ENCODE results near the gene TMEM108.

TMEM108 gene

GRCh38 chr3:133119176-133119575 lies 81.0 kb downstream of the TMEM108 start (continued):
- TF ChIP-seq OVOL3 (tag by site-specific recombination; IDR thresholded peaks at IDR 0.05): no peak
- no peak for TF ChIP-seq ZNF548 (tag by site-specific recombination; IDR thresholded peaks at IDR 0.05)
- no peak for TF ChIP-seq ZNF423 (tag by site-specific recombination; IDR thresholded peaks at IDR 0.05)
- no peak for TF ChIP-seq ZNF701 (tag by site-specific recombination; IDR thresholded peaks at IDR 0.05)
- TF ChIP-seq ZNF658 (tag by site-specific recombination; IDR thresholded peaks at IDR 0.05): no peak
- no peak for TF ChIP-seq ZIC2 (tag by site-specific recombination; IDR thresholded peaks at IDR 0.05)
- TF ChIP-seq ZBTB26 (tag by site-specific recombination; optimal IDR thresholded peaks at IDR 0.05): no peak
- TF ChIP-seq GFI1B (tag by site-specific recombination; IDR thresholded peaks at IDR 0.05): no peak
- TF ChIP-seq ZNF18 (tag by site-specific recombination; IDR thresholded peaks at IDR 0.05): no peak
- TF ChIP-seq GLI2 (tag by site-specific recombination; IDR thresholded peaks at IDR 0.05; ENCODE audit: borderline replicate concordance, low read depth): no peak
- TF ChIP-seq ZNF837 (tag by site-specific recombination; IDR thresholded peaks at IDR 0.05): no peak
- no peak for TF ChIP-seq ZBTB48 (tag by site-specific recombination; IDR thresholded peaks at IDR 0.05)

- Histone ChIP-seq H3K9me3 (ENCODE audit: control insufficient read depth, insufficient read depth, low read depth, low read length) (no peaks in the 10 kb centered on the region), H3K4me3 (ENCODE audit: low read depth, low read length) (no peak overlapping the region), H3K27ac (ENCODE audit: extremely low read depth, low read depth, low read length) (no peak overlapping the region), H3K36me3 (ENCODE audit: control insufficient read depth in 2 of 2, insufficient read depth in 1 of 2, low read length in 2 of 2) (no peaks in the 10 kb centered on the region), H3K4me1 (ENCODE audit: control insufficient read depth, insufficient read depth, low read length) (no peaks in the 10 kb centered on the region)
- ChIA-PET CTCF (no interaction called here), POLR2A (no interaction called here)
- no peak for TF ChIP-seq ZNF571 (tag by site-specific recombination; IDR thresholded peaks at IDR 0.05)
- no peak for TF ChIP-seq ZNF350 (tag by site-specific recombination; IDR thresholded peaks at IDR 0.05)
- no peak for TF ChIP-seq ZNF140 (tag by site-specific recombination; IDR thresholded peaks at IDR 0.05)
Measured at GRCh38 chr3:133121450-133121849, 83.3 kb downstream of the TMEM108 start.

- H3K27ac ChIP-seq (ENCODE audit: extremely low read depth, low read depth, low read length): no peak overlapping the region
- H3K4me1 ChIP-seq (ENCODE audit: control insufficient read depth, insufficient read depth, low read length): no peaks in the 10 kb centered on the region
- CTCF ChIA-PET: no interaction called here
- H3K9me3 ChIP-seq (ENCODE audit: control insufficient read depth, insufficient read depth, low read depth, low read length): no peaks in the 10 kb centered on the region
- POLR2A ChIA-PET: no interaction called here
- H3K36me3 ChIP-seq (ENCODE audit: control insufficient read depth in 2 of 2, insufficient read depth in 1 of 2, low read length in 2 of 2): no peaks in the 10 kb centered on the region
- no peak overlapping the region for H3K4me3 ChIP-seq (ENCODE audit: low read depth, low read length)
- TF ChIP-seq ZNF768 (tag by site-specific recombination; IDR thresholded peaks at IDR 0.05) (no peak), ZNF324 (tag by site-specific recombination; IDR thresholded peaks at IDR 0.05) (no peak), WT1 (tag by site-specific recombination; IDR thresholded peaks at IDR 0.05) (no peak), GFI1B (tag by site-specific recombination; IDR thresholded peaks at IDR 0.05) (no peak), ZNF639 (tag by site-specific recombination; IDR thresholded peaks at IDR 0.05) (no peak), FEZF1 (tag by site-specific recombination; IDR thresholded peaks at IDR 0.05) (no peak), YY1 (tag by site-specific recombination; IDR thresholded peaks at IDR 0.05) (no peak), REST (tag by site-specific recombination; IDR thresholded peaks at IDR 0.05) (no peak), ZFHX2 (tag by site-specific recombination; conservative IDR thresholded peaks at IDR 0.05) (no peak), HIC1 (tag by site-specific recombination; IDR thresholded peaks at IDR 0.05) (no peak), ZNF274 (IDR thresholded peaks at IDR 0.05; ENCODE audit: low read length) (no peak), ZNF274 (tag by site-specific recombination; IDR thresholded peaks at IDR 0.05; ENCODE audit: borderline replicate concordance) (no peak), ZNF146 (tag by site-specific recombination; IDR thresholded peaks at IDR 0.05) (no peak)
Measured at GRCh38 chr3:133123636-133124035, 85.4 kb downstream of the TMEM108 start.

All from HEK293 (cell line).